GM19467 (cell line): ENCODE results near the gene TGFB2.

Experiments
- ATAC-seq: cut with Tn5 transposase; IDR thresholded peaks from one replicate; pipeline ENCODE4 v1.9.1; 2021; ENCODE audit warnings: mild to moderate bottlenecking, moderate library complexity; ENCODE audit not compliant: unreplicated experiment

Gene TGFB2

DNA sequence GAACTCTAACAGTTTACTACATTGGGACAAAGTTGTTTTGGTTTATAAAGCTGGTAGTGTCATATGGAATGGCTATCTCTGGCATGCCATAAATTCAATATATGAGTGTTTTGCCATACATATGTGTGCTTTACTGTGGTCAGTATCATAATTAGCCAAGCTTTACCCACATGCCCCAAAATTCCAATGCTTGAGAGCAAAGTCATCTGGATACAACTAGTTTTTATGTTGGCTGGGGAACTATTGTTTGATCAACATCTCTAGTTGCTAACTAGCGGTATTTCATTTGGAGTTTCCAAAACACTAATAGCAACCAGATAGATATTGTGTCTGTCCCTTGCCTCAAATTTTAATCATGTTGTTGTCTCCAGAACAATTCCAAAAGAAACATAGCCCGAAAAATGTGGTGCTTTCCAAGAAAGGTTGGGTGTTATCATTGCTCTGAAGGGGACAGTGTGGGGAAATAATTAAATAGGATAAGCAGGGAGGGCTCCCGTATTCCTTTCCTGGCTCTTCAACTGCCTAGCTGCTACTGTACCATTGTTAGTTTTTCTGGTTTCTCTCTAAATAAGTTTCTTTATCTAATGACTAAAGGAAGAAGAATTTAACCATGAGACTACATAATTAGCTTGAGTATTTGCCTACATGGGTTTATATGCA lies 136.1 kb downstream of the TGFB2 start:
- no peak for ATAC-seq

DNA sequence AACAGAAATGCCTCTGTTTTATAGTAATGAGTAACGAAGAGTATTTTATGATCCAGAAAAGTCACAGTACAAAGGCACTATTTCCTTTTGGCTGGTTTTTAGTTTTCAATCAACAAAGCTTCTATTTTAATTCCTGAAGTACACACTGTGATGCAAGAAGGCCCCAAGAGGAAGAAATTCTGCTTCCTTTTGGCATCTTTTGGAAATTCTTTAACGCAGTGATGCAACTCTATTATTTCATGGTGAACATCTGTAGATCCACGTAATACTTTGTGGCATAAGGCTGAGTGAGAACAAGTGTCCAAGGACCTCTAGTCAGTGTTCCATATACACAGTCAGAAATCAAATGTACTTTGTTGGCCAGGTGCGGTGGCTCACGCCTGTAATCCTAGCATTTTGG lies 137.5 kb downstream of the TGFB2 start:
- no peak for ATAC-seq

DNA sequence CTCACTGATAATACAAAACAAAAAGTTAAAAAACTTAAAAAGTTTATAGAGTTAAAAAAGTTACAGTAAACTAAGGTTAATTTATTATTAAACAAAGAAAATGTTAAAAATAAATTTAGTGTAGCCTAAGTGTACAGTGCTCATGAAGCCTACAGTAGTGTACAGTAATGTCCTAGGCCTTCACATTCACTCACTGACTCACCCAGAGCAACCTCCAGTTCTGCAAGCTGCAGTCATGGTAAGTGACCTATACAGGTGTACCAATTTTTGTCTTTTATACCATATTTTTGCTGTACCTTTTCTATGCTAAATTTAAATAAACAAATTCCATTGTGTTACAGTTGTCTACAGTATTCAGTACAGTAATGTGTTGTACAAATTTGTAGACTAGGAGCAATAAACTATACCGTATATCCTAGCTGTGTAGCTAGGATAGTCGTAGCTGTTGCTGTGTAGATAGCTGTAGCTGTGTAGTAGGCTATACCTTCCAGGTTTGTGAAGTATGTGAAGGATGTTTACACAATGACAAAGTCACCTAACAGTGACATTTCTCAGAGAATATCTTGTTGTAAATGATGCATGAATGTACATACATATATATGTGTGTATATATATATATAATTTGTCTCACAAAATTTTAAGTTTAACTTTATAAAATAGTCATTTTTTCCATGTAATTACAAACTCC lies 140.2 kb downstream of the TGFB2 start:
- no peak for ATAC-seq

DNA sequence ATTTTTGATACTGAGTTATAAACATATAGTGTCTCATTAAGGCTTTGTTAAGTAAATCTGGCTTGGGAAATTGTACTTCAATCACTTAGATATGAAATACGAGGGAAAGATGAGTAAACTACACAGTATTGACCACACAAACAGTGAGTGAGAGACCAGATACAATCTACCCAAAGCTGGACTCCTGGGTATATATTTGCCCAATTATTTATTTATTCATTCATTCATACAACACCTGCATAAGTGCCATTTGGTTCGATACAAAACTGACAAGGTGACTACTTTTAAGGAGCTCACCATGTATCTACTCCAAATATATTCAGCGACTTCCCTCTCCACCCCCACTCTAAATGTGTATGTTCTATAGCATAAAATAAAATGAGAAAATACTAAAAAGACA lies 143.4 kb downstream of the TGFB2 start:
- ATAC-seq = no peak

DNA sequence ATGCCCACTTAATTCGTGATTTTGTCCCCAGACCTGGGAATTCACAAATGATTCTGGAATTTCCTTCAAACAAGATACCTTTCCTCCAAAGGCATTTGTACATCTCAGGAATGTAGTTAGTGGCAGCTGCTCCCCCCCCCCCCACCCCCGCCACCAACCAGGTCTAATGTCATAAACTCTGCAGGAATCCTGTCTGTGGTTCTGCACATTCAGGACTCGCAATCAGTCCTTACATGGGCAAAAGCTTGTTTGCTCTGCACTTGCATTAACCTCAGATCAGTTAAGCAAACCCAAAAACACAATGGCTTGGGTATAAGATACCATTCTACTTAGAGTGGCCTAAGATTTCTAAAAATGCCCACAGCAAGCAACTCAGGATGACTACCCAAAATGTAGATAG lies 143.8 kb downstream of the TGFB2 start:
- no peak for ATAC-seq

DNA sequence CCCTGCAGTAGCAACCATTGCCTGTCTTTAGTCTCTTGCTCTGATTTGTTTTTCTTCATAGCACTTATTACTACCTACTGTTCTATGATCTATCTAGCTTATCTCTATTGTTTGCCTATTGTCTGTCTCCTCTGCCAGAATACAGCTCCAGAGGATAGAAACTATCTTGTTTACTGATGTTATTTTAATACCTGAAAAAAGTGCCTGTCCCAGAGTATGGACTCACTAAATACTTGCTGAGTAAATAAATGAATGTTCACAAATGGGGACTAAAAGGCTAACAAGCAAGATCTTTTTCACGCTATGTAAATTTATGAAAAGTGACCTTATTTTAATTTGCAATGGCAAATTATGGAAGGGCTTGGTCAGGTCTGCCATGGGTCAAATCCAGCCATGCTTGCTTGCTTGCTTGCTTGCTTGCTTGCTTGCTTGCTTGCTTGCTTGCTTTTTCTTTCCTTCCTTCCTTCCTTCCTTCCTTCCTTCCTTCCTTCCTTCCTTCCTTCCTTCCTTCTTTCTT lies 145.3 kb downstream of the TGFB2 start:
- no peak for ATAC-seq

DNA sequence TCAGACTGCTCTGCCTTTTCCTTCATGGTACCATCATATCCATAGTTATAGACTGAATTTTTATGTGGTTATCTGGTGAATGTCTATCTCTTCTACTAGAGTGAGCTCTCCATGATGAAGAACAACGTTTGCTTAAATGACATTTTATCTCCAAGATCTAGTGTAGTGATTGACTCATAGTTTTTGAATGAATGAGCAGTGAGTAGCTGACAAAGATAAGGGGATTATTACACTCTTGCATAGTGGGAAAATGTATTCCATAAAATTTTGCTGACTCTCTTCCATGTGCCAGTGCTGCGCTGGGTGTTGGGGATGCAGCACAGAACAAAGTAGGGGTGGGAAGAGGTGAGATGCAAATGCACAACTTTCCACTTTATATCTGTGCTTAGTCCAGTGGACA lies 147.7 kb downstream of the TGFB2 start:
- no peak for ATAC-seq

DNA sequence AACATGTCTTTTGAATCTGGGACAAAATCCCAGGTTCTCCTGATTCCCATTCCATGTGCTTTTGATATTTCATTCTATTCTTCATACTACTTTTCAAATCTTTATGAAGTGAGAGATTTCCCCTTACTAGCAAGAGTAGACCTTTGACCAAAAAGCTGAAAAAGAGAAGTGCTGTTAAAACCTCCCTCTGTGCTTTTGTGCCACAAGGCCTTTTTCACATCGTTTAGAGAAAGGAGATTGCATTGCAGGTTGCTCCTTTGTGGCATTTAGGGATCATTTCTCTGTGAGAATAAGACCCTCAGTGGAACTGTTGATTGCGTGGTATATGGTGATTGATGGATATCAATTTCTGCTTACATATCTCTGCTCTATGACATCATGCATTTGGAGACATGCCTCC lies 148.8 kb downstream of the TGFB2 start:
- ATAC-seq = no peak
